Measurements from ENCODE around the gene CASP14.
"Not testable (repeated sequence)": the region's sequence is repeated elsewhere in the genome, so short reads cannot be mapped to it uniquely, and the experiment has no call there.

CASP14 gene, protein sequence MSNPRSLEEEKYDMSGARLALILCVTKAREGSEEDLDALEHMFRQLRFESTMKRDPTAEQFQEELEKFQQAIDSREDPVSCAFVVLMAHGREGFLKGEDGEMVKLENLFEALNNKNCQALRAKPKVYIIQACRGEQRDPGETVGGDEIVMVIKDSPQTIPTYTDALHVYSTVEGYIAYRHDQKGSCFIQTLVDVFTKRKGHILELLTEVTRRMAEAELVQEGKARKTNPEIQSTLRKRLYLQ

DNA sequence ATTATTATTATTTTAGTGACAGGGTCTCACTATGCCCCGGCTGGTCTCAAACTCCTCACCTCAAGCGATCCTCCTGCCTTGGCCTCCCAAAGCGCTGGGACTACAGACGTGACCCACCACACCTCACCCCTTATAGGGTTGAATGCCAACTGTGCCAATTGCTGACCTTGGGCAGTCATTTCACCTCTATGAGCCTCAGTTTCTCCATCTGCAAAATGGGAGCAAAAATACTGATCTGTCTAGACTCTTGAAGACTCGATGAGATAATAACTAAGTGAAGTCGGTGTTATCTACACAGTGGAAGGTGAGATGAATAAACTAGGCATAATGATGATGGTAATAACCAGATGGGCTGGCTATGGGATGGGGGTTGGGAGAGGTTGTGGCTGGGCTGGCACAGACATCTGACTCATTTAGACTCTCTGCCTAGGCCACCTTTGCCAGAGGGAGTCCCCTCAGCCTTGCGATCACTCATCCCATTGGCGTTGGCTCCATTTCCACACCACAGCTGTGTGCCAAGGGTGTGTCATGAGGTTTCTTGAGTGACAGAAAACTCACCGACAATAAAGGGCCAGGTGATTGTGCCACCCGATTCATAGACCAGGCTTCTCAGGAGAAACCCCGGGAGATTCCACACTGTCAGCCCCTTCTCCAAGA lies at the start of gene CASP14:
Gene CASP14 (plus strand): TSS at position 596 of the 657 bp plus-strand sequence. CDS start 2,772 bp downstream, outside the sequence.
- no peak for DNase-seq

DNA sequence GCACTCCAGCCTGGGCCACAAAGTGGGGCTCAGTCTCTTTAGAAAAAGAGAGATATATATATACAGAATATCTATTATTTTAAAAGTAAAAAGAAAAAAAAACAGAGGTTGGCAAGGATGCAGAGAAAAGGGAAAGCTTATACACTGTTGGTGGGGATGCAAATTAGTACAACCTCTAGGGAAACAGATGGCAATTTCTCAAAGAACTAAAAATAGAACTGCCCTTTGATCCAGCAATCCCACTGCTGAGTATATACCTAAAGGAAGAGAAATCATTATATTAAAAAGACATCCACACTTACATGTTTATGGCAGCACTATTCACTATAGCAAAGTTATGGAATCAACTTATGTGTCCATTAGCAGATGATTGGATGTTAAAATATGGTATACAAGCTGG lies 41.0 kb upstream of the CASP14 start:
- DNase-seq: no peak

DNA sequence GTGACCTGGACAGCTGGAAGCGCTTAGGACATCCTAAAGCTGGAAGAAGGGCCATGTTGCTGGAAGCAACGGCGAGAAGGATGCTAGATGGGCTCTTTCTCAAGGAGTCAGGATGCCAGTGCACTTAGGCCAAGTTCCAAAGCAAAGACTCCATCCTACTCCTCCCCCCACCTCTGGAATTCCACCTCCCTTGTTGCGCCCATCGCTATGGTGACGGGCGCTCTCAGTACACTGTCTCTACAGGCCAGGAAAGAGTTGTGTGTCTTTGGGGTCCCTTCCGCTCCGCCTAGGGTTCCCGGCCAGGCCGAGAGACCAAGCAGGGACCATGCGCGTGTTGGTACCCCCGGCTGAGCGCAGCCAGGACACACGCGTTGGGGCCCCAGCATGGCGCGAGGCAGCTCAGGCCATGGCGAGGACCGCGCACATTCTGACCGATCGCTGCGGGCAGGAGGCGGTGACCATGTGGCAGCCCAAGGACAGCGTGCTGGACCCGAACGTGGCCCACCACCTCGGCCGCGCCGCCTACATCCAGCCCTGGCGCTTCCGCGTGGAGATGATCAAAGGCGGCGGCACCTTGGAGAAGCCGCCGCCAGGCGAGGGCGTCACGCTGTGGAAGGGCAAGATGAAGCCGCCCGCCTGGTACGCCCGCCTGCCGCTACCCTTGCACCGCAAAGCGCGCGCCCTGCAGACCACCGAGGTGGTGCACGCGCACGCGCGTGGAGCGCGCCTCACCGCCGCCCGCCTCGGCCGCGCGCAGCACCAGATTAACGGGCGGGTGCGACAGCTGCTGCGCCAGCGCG lies 38.6 kb upstream of the CASP14 start:
- DNase-seq: no peak

GRCh38 chr19:15014579-15014978 lies 34.7 kb upstream of the CASP14 start:
- DNase-seq: no peak

- no peak for DNase-seq
These were observed 33.2 kb upstream of the CASP14 start for GRCh38 chr19:15015946-15016542.

GRCh38 chr19:15018836-15019235 lies 30.4 kb upstream of the CASP14 start:
- not testable (repeated sequence) for DNase-seq

GRCh38 chr19:15021286-15022007 lies 27.8 kb upstream of the CASP14 start:
- no peak for DNase-seq

DNA sequence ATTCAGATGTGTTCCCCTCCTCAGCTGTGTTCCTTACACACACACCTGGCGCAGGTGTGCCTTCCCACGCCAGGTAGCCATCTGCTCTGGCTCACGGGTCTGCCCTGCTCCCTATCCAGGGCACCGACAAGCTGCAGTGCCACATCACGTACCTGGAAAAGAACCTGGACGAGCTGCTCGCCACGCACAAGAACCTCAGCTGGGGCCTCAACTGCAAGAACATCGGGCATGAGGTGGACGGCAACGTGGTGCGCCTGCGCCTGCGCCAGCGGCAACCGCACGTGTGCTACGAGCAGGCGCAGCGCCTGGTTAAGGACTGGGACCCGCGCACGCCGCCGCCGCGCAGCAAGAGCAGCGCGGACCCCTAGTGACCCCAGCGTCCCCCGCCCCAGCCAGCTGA lies 26.5 kb upstream of the CASP14 start:
- DNase-seq: no peak

DNA sequence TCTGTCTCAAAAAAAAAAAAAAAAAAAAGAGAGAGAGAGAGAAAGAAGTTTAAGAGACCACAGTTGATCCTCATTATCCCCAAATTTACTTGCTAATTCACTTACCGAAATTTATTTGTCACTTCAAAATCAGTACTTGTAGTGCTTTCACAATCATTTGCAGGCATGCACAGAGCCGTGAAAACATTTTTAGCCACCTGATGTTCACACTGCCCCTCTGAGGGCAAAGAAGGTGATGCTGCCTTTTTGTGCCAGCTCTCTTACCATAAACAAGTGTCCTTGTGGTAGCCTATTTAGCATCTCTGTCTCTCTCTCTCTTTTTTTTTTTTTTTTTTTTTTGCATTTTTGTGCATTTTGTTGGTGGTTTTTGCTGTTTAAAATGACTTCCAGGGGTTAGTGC lies 24.1 kb upstream of the CASP14 start:
- DNase-seq: no peak

- no peak for DNase-seq
These were observed 20.8 kb upstream of the CASP14 start for GRCh38 chr19:15028490-15028889.

DNA sequence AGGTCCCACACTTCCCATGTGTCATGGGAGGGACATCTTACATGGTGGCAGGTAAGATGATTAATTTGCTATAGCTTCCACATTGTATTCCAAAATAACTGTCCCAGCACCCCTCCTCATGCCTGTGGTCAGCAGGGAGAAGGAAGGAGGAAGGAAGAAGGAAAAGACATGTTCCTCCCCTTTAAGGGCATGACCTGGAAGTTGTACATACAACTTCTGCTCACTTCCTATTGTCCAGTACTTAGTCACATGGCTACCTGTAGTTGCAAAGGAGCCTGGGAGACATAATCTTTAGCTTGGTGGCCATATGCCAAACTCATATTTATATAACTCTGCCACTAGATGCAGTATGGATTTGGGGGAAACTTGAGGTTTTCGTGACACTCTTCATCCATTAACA lies 17.6 kb upstream of the CASP14 start:
- DNase-seq: no peak

DNA sequence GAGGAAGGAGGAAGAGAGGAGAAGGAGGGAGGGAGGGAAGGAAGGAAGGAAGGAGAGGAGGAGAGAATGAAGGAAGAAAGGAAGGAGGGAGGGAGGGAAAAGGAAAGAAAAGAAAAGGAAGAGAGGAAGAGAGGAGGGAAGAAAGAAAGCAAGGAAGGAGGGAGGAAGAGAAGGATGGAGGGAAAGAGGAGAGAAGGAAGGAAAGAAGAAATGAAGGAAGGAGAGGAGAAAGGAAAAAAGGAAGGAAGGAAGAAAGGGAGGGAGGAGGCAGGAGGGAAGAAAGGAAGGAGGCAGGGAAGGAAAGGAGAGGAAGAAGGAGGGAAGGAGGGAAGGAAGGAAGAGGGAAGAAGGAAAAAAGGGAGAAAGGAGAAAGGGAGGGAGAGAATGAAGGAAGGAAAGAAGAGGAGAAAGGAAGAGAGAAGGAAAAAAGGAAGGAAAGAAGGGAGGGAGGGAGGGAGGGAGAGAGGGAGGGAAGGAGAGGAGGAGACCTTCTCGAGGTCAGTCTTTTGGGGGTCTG lies 13.4 kb upstream of the CASP14 start:
- DNase-seq: no peak

- no peak for DNase-seq
These were observed 11.7 kb upstream of the CASP14 start for GRCh38 chr19:15037586-15037985.

DNA sequence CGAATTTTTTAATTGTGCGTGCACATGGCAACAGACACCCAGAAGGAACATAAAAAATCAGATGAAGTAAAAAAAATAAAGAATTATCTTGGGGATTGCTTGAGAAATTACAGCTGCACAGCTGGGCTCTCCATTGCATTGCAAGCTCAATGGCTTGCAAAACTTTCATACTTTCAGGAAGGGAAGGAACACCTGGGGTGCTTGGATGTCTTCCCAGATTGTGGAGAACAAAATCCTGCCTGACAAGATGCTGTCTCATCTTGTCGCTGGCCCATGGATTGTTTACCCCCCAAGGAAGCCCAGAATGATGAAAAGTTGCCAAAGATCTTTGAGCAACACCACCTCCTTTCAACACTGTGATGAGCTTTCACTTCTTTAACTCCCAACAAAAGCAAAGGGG lies 11.0 kb upstream of the CASP14 start:
- DNase-seq: no peak

- no peak for DNase-seq
These were observed 7.3 kb upstream of the CASP14 start for GRCh38 chr19:15042003-15042402.

DNA sequence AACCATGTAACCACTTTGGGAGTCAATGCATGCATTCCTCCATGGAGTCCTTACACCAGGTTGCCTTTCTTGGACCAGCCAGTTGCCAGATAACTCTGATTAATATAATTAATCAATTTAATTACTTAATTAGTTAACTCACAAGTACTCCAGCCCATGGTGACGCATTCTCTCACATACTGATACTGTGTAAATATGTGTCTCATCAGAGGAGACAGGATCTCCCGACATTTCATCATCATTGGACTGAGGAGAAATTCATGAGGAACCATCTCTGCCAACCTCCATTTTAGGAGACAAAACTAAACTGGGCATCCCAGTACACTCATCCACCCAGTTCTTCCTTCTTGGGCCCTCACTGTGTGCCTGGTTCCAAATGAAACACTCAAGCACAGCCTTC lies 6.5 kb upstream of the CASP14 start:
- DNase-seq: no peak

GRCh38 chr19:15045506-15045905 lies 3.8 kb upstream of the CASP14 start:
- no peak for DNase-seq

DNA sequence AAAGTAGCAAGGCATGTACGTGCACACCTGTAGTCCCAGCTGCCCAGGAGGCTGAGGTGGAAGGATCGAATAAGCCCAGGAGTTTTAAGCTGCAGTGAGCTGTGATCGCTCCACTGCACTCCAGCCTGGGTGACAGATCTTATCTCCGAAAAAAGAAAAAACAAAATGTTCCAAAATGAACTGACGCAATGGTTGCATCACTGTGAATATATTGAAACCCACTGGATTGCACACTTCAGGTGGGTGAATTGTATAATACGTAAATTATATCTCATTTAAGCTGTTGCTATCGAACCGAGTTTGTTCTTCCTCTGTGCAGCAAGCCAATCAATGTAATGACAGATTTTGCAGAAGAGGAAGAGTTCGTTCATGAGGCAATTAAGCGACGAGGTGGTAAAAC lies 1.6 kb upstream of the CASP14 start:
- no peak for DNase-seq

- no peak for DNase-seq
These were observed 1.2 kb upstream of the CASP14 start for GRCh38 chr19:15048128-15048527.

- DNase-seq: no peak
These were observed 1.4 kb downstream of the CASP14 start for GRCh38 chr19:15050639-15051038.

DNA sequence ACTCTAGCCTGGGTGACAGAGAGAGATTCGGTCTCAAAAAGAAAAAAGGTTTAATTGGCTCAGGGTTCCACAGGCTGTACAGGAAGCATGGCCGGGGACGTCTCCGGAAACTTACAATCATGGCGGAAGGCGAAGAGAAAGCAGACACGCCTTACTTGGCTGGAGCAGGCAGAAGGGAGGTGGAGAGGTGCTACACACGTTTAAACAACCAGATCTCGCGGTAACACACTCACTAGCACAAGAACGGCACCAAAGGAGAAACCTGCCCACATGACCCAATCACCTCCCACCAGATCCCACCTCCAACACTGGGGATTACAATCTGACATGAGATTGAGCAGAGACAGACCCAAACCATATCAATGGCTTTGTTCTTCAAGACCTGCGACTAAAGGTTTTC lies 12.8 kb downstream of the CASP14 start:
- no peak for DNase-seq

DNA sequence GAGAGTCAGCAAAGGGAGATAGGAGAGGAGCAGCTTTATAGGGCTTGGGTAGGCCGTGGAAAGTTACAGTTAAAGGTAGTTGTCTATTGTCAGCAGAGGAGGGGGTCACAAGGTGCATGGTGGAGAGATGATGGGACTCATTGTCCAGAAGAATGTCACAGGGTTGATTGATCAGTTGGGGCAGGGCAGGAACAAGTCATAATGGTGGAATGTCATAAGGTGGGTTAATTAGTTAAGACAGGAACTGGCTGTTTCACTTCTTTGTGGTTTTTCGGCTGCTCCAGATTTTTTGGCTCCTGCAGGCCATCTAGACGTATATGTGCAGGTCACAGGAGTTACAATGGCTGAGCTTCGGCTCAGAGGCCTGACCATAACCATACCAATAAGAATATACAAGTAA lies 21.1 kb downstream of the CASP14 start:
- not testable (repeated sequence) for DNase-seq
